GM12865 (cell line): ENCODE measurements around the gene KMT5C.

ENCODE experiments used
- DNase-seq: peaks from one replicate; pipeline ENCODE4 v3.0.0; 2010; ENCODE audit warnings: low read depth
- H3K4me3 ChIP-seq: 2 replicates; pipeline ENCODE4 v1.5.1; 2011; ENCODE audit warnings: mild to moderate bottlenecking, low read depth, low read length, control low read depth
- CTCF ChIP-seq: IDR thresholded peaks from 2 replicates; pipeline ENCODE4 v1.5.1; 2011; ENCODE audit warnings: low read length, control low read depth, low read depth, inconsistent platforms; ENCODE audit not compliant: insufficient read depth; ENCODE audit errors: missing control alignments

The KMT5C gene

DNA sequence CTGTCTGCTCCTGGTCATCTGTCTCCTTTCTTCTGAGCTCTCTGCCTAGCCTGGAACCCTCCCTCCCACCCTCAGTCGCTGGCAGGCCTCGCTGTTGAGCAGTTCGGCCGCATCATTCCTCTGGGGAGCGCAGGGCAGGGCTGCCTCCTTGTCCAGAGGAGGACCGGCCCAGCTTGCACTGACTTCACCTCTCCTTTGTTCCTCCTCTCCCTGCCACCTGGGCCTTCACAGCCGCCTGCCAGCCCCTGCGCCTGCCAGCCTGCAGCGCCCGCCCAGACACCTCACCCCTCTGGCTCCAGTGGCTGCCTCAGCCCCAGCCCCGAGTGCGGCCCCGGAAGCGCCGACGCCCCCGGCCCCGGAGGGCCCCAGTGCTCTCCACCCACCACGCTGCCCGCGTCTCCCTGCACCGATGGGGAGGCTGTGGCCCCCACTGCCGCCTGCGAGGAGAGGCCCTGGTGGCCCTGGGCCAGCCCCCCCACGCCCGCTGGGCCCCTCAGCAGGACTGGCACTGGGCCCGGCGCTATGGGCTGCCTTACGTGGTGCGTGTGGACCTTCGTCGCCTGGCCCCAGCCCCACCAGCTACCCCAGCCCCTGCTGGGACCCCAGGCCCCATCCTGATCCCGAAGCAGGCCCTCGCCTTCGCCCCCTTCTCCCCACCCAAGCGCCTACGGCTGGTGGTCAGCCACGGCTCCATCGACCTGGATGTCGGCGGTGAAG is 7.2 kb downstream of the KMT5C start:
- no peak for TF ChIP-seq CTCF
- H3K4me3 ChIP-seq: no peak overlapping the region
- DNase-seq: no peak

DNA sequence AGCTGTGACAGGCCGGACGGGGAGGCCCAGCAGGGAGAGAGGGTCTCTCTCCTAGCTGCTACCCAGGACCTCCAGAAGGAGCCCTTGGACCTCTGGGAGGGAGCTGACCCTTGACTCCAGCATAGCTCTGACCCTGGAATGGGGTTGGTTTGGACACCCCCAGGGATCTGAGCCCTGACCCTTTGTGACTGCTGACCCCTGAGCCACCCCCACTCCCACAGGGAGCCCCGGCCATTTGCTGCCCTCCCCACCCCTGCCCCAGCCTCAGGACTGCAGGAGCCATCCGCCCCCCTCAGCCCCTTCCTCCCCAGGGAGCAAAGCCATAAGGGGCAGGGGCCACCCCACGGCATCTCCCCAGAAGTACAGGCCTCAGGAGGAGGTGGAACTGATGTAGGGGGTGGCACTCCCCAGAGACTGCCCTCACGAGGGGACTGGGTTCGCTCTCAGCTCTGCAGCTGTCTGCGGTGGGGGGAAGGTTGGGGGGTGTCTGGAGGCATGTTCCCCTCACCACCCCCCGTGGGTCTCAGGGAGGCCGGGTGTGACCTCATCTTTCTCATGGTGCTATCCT is 7.8 kb downstream of the KMT5C start:
- DNase-seq: no peak
- no peak for TF ChIP-seq CTCF
- H3K4me3 ChIP-seq: no peak overlapping the region

DNA sequence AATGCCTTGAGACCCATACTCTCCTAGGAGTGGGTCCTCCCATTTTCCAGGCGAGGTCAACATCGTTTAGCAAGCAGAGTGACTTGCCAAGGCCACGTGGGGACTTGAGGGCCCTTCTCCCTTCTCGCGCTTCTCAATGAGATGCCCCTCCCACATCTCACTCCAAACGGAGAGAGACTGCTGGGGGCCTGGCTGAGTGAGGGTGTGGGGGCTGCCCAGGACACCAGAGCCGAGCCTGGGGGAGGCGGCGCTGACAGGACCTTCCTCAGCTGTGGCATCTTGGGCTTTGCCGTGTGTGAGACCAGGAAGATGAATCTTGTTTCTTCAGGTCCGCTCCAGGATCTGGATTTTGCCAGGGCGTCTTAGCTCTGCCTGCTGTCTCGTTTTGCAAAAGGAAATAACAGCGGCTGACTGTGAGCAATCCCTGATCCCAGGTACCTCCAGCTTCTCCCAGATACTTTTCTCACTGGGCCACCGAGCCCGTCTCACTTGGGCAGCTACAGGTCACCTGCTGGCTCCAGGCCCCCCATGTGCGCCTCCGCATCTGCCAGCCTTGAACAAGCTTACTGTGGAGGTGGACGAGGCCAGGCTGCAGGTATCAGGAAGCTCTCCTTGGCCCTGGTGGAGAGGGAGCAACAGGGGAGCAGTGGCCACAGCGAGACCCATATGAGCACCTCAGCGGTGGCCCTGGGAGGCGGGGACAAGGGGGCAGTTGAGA is 8.8 kb downstream of the KMT5C start:
- DNase-seq: no peak
- TF ChIP-seq CTCF: no peak
- no peak overlapping the region for H3K4me3 ChIP-seq

DNA sequence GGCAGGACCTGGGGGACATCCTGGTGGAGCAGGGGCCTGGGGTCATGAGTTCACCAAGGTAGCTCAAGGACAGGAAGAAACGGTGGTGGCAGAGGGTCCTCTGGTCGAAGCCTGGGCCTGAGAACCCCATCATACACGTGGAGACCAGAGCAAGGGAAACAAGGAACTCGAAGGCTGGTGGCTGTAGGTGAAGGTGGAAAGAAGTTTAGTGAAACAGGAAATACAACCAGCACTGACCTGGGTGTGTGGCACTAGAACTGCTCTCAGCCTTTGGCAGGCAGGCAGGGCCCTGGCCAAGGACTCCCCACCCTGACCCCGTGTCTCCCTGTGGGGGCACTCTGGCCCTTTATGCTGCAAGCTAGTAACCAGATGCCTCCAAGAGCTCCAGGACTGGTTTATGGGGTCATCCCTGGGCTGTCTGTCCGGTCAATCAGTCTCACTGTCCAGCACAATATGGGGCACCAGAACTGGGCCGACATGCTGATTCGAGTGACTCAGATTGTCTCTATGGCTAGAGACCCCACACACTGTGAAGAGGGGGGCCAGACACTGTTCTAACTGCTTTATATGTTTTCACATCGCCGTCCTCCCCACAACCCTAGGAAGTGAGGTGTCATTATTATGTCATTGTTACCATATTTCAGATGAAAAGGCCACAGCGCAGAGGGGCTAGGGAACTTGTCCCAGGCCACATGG is 11.1 kb downstream of the KMT5C start:
- no peak overlapping the region for H3K4me3 ChIP-seq
- TF ChIP-seq CTCF: no peak
- no peak for DNase-seq

DNA sequence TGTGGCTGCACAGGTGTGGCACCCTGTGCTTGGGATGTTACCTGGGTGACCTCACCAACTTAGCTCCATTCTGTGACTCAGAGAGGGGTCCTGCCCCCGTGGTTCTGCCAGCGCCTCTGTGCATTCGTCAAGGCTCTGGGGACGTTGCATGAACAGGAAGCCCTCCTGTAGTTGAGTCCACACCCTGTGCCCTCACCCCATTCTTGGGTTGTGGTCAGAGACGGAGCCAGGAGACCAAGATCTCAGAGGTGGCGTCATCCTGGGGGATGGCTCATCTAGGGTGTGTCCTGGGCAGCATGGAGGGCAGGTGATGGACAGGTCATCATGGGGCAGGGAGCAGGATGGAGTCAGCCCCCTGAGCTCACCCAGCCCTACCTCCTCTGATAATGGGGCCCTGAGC is 12.4 kb downstream of the KMT5C start:
- H3K4me3 ChIP-seq: no peak overlapping the region
- DNase-seq: no peak
- TF ChIP-seq CTCF: no peak

- TF ChIP-seq CTCF: no peak
- DNase-seq: no peak
- H3K4me3 ChIP-seq: no peak overlapping the region
Observed at GRCh38 chr19:55352549-55353145, 13.0 kb downstream of the KMT5C start.
